Urothelium cell line (cell line): Measurements from ENCODE around the gene BDH1.

ENCODE experiments used
- DNase-seq: peaks from one replicate; pipeline ENCODE4 v3.0.0; 2011; ENCODE audit warnings: low spot score, mixed read lengths
- FAIRE-seq: peaks from 2 replicates; lab custom pipeline; 2011; peaks lifted over from hg19 to GRCh38; lab: Jason Lieb, UNC

Gene BDH1

DNA sequence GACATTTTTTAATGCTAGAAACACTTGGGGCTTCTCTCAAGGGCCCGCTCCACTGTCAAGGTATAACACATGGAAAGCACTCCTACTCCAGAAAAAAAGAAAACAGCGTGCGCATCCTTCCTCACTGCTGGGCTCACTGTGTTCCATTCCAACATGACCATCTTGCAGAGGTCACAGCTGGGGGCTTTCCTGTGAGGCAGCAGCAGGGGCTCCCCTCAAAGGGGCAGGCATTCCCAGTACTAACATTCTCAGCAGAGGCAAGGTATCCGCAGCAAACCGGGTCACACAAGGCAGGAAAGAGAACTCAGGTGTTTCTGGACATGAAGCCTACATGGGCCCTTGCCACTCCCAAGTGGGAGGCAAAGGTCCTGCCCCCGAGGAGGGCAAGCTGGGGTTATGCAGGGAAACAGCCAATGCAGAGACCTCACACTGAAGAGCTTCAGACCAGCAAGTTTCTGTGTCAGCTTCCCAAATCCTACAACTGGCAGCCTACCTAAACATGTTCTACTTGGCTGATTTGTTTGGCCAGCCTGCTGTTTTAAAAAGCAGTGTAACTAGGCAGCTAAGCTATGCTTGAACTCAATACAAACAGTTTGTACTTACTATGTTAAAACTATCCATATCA, 6.4 kb downstream of the BDH1 start:
- DNase-seq (no peak), FAIRE-seq (no peak)

- DNase-seq (no peak), FAIRE-seq (no peak)
Measured at GRCh38 chr3:197547306-197548011, 8.3 kb downstream of the BDH1 start.

GRCh38 chr3:197546307-197547085, 9.3 kb downstream of the BDH1 start:
- DNase-seq, result no peak
- no peak for FAIRE-seq

DNA sequence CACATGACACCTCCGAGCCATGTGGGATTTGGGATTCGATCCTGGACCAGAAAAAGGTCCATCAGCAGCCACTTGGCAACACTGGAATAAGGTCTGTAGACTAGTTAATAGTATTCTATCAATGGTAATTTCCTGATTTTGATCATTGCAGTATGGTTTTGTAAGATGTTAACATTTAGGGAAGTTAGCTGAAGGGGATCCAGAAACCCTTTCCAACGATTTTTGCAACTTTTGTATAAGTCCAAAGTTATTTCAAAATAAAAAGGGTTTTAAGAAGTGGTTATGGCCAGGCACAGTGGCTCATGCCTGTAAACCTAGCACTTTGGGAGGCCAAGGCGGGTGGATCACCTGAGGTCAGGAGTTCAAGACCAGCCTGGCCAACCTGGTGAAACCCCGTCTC, 10.2 kb downstream of the BDH1 start:
- DNase-seq (no peak), FAIRE-seq (no peak)

GRCh38 chr3:197545101-197545500, 10.7 kb downstream of the BDH1 start:
- DNase-seq, result no peak

GRCh38 chr3:197542741-197543454, 12.9 kb downstream of the BDH1 start:
- DNase-seq, result no peak
- FAIRE-seq, result no peak

More at GRCh38 chr3:197545101-197545500, 10.7 kb downstream of the BDH1 start:
- FAIRE-seq, result no peak

- DNase-seq (no peak), FAIRE-seq (no peak)
Measured at GRCh38 chr3:197541756-197542539, 13.8 kb downstream of the BDH1 start.

DNA sequence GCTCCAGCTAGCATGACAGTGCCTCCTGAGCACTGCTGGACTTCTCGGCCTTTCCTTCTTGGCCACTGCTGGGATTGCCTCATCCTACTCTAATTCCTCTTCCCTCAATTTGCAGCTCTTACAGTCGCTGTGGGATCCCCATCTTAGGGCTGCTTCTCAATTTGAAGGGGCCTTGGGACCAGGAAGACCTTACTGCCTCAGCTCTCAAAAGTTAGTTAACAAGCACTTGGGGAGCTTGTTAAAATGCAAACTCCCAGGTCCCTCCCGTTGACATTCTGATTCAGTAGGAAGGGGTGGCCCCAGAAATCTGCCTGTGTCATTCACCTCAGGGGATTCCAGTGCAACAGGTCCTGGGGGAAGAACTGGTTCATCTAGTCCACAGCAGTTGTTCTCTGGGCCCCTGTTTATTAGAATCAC, 14.8 kb downstream of the BDH1 start:
- no peak for FAIRE-seq
- no peak for DNase-seq

- DNase-seq (no peak), FAIRE-seq (no peak)
Measured at GRCh38 chr3:197539651-197540051, 16.1 kb downstream of the BDH1 start.

- FAIRE-seq (no peak), DNase-seq (no peak)
Measured at GRCh38 chr3:197533927-197534725, 21.6 kb downstream of the BDH1 start.

DNA sequence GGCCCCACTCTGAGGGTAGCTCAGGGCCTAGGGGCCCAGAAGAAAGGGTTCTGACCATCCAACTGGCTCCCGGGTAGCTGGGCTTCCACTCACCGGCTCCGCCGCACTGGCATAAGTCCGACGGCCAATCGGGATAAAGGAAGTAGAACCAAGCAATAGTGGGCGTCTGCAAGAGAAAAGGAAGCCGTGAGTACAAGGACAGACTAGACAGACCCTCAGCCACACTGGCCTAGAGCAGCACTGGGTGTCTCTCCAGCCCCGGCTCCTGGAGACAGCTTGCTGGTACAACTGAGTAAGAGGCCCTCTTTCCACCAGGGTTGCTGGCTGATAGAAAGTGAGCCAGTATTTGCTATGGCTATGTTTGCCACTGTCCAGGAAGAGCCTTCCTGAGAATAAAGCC, 22.4 kb downstream of the BDH1 start:
- FAIRE-seq (no peak), DNase-seq (no peak)

DNA sequence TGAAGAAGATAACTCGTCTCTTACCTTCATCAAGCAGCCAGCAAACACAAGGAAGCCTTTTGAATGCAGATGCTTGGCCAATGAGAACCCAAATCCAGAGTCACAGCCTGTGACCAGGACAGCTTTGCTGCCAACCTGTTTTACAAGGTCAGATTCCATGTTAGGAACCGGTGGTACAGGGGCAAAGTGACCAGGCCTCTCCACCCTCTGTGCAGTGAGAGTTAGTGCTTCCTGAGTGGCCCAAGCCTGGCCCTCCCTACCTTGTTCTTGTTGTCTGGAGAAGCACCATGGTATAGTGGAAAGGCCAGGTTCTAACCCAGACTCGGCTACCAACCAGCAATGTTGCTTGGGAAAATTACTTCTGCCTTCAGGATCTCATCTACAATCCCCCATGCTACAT, 23.4 kb downstream of the BDH1 start:
- DNase-seq, result no peak
- no peak for FAIRE-seq

DNA sequence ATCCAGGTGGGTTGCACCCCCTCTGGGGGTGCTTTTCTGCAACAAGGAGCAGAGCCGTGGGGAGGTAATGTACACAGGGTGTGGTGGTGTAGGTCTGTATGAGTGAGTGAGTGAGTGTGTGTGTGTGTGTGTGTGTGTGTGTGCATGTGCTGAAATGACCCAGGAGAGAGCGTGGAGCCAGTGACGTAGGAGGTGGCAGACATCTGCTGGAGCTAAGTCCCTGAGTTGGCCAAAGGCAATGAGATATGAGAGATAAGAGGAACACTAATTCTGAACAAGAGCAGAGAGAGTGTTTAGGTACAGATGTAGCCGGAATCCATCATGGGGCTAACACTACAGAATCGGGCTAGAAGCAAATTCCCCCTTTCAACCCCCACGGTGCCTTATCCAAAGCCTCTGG, 27.6 kb downstream of the BDH1 start:
- FAIRE-seq (no peak), DNase-seq (no peak)

- DNase-seq, result no peak
- no peak for FAIRE-seq
Measured at GRCh38 chr3:197527569-197527968, 28.2 kb downstream of the BDH1 start.

- FAIRE-seq (no peak), DNase-seq (no peak)
Measured at GRCh38 chr3:197525706-197526105, 30.1 kb downstream of the BDH1 start.

- no peak for DNase-seq
- no peak for FAIRE-seq
Measured at GRCh38 chr3:197524128-197524527, 31.6 kb downstream of the BDH1 start.

- FAIRE-seq (no peak), DNase-seq (no peak)
Measured at GRCh38 chr3:197523526-197523925, 32.2 kb downstream of the BDH1 start.

DNA sequence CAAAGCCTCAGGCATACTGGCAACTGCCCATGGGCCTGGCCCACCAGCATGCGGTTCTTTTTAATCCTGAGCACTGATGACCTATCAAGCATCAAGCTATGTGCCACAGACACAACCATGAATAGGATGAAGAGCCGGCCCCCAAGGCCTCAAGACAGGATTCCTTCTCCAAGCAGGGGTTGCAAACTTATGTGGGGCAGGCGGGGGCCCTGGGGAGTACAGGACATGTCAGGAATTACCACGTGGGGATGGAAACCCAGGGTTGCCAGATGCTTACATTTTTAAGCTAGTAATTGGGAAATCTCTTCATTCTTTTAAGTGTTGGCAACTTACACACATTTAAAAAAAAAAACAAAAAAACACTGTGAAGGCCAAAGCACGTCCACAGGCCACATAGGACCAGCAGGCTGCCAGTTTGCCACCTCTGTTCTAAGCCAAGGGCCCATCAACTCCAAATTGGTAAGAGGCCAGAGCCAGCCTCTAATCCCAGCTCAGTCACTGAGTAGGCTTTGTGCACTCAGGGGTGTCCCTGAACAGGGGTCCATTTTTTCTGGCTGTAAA, 32.8 kb downstream of the BDH1 start:
- DNase-seq (no peak), FAIRE-seq (no peak)

- no peak for DNase-seq
- FAIRE-seq, result no peak
Measured at GRCh38 chr3:197522183-197522715, 33.5 kb downstream of the BDH1 start.
